Measurements from ENCODE around the gene XRCC4.
A peak's percentile ranks its signal among the peaks of the same experiment; 100 is the strongest.
"Not testable (repeated sequence)": the region's sequence is repeated elsewhere in the genome, so short reads cannot be mapped to it uniquely, and the experiment has no call there.

Gene XRCC4

DNA sequence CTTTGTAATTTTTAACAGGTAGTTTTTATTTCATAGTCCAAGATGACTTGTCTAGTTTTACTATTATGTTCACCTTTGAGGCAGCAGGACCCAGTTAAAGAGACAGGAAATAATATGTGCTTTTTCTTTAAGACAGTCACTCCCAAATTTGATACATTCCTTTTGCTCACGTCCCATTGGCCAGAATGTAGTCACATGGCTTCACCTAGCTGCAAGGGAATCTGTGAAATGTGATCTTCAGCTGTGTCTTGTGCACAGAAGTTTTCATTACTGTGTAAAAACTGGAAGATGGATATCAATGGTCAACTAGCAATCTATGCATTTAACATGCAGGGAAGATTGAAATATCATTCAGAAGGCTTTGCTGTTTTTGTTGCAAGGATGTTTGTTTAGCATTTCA, 41.1 kb downstream of the XRCC4 start:
- DNase-seq (ENCODE audit: low spot score), result no peak

DNA sequence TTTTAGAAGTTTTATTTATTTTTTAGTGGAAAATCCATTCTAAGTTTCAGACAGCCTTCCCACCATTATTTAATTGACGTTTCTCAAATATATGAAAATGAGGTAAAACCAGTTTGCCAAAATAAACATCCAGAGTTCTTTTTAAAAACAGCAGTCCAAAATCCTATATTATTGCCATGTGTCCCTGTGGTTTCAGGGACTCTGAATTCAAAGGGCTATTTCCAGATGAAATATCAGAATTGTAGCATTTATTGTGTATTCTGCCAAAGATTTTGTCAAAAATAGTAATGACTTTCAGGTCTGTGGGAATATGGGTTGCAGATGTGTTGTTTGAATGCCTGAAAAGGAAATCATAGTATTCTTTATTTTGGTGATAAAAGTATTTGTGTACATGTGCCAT, 41.6 kb downstream of the XRCC4 start:
- DNase-seq (ENCODE audit: low spot score), result no peak

DNA sequence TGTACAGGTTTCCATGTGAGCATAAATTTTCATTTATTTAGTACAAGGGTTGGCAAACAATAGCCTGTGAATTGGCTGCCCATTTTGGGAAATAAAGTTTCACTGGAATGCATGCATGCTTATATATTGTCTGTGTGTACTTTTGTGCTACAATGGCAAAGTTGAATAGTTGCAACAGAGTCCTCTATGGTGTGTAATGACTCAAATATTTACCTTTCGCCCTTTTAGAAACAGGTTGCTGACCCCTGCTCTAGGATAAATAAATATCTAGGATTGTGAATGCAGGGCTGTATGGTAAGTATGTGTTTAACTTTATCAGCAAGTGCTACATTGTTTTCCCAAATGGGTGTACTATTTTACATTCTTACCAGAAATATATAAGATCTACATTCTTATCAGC, 47.2 kb downstream of the XRCC4 start:
- peak; percentile 56 for DNase-seq (ENCODE audit: low spot score)

DNA sequence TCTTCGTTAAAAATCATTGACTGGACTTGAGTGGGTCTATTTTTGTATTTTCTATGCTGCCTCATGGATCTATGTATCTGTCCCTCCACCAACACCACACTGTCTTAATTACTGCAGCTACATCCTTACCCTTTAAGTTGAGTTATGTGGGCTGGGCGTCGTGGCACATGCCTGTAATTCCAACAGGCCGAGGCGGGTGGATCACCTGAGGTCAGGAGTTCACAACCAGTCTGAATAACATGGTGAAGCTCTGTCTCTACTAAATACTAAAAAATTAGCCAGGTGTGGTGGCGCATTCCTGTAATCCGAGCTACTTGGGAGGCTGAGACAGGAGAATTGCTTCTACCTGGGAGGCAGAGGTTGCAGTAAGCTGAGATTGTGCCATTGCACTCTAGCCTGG, 48.2 kb downstream of the XRCC4 start:
- DNase-seq (ENCODE audit: low spot score), result no peak

DNA sequence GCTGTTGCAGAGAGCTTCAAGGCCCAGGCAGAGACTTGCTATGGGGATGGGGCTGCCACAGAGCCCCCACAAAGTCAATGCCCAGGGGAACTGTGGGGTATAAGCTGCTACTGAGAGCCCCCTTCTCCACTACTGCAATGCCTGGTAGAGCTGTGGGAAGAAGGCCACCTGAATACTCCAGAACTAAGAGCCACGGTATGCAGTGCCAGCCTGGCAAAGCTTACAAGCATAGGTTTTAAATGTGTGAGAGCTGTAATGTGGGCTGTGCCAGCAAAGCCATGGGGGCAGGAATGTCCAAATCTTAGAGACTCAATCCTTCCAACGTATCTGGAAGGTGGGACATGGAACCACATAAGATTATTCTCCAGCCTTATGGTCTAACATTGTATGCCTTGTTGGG, 49.2 kb downstream of the XRCC4 start:
- DNase-seq (ENCODE audit: low spot score), result no peak

DNA sequence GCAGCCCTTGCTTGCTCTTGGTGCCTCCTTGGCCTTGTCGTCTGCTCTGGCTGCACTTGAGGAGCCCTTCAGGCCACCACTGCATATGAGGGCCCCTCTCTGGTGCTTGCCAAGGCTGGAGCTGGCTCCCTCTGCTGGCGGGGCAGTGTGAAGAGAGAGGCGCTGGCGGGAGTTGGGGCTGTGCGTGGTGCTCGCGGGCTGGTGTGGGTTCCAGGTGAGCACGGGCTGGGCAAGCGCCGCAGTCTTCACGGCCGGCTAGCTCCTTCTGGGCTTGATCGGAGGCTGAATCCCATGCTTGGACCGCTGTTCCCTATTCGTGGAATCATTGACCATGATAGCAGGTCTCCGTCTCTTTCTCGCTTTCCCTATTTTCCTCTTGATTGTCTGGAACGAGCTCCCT, 56.5 kb downstream of the XRCC4 start:
- no peak for DNase-seq (ENCODE audit: low spot score)

DNA sequence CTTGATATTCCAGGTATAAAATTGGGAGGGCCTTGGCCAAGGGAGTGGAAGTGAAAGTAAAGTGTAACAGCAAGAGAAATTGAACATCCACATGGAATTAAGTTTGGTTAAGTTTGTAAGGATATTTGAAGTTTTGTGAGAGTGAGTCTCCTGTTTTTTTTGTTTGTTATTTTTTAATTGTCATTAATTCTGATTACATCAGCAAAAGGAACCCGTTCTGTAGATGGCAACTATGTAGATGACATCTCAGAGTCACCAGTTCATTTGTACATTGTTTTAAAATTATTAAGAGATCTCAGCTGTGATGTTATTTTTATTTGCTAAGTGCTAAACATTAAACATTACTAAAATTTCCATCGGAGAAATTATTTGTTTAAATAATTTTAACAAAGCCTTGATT, 65.2 kb downstream of the XRCC4 start:
- DNase-seq (ENCODE audit: low spot score), result no peak

DNA sequence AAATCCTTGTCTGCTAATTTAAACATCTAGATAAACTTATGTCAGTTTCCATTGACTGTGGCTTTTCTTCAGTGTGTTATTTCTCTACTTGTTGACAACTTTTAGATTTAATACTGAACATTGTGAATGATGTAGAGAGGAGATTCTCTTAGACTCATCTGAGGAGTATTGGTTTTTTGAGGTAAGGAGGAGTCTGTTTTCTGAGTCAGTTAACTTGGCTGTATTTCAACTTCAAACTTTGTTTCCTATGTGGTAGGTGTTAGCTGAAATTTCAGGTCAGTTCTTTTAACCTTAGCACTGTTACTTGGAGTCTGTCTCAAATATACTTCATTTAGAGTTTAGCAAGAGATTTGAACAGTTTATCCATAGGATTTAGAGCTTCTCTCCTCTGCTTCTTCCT, 67.9 kb downstream of the XRCC4 start:
- no peak for DNase-seq (ENCODE audit: low spot score)

DNA sequence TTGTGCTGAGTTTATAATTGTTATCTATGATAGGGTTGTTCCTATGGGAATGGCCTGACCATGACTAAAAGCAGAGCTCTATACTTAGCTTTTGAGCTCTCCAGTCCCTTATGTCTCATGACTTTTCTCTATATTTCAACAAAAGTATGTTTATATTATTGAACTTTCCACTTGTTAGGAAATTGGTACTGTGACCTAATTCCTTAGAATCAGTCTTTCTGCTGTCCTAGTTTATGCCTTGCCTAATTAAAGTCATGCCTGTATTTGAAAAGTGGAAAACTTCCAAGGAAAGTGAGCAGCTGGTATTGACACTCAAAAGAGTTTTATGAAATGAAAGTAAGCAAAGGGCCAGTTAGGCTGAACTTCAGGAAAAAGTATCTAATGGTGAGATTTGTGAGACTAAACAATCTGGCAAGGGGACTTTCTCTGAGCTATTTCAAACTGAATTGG, 68.6 kb downstream of the XRCC4 start:
- no peak for DNase-seq (ENCODE audit: low spot score)

DNA sequence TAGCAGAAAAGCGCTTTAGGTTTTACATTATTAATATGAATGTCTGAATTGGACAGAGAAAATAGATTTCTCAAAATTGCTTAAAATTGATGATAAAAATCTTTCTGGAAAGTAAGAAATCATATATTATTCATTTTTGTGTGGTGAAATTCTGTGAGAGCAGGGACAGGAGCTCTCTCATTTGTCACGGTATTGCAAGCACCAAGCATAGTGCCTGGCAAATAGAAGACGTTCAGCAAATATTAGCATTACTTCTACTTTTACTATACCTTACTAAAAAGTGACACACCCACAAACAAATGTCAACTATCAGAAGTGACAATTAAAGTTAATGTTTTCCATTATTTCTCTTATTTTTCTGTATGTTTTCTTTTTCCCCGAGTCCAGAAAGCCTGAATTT, 69.1 kb downstream of the XRCC4 start:
- no peak for DNase-seq (ENCODE audit: low spot score)

DNA sequence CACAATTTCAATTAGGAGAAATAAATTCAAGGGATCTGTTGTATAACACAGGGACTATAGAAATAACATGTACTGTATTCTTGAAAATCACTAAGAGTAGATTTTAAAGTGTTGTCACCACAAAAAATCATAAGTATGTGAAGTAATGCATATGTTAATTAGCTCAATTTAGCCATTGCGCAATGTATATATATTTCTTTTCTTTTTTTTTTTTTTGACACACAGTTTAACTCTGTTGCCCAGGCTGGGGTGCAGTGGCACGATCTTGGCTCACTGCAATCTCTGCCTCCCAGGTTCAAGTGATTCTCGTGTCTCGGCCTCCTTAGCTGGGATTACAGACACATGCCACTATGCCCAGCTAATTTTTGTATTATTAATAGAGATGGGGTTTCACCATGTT, 70.2 kb downstream of the XRCC4 start:
- DNase-seq (ENCODE audit: low spot score), result no peak

DNA sequence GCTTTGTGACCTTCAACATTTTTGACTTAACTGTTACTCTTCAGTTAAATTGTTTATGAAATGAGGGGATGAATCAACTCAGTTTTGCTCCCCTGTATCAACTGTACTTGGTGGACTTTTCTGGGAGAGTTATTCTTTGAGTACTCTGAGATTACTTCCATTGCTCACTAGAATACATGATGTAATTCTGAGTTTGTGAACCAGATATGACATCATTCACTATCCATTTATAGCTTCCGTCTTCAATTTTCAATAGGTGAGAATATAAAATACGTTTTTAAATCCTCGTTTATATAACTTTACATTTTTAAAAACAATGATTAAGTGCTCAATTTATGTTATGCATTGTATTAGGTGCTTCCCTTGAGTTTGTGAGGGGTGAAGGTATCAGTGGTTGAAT, 71.0 kb downstream of the XRCC4 start:
- no peak for DNase-seq (ENCODE audit: low spot score)

DNA sequence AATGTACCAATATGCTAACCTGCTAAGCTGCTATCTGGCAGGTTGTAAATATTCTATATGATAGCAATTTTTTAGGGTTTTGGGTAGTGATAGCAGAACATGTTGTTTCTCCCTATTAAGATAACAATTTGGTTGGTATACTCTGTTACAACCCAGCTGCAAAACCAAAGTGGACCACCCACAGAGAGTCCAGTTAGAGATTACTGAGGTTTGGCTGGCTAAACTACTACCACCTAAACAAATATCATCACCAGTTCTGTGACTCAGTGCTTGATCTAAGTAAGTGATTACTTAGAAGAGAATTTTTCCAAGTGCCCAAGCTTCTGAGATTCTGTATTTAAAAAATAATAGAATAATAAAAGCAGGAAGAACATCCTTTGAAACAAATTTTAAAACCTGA, 72.3 kb downstream of the XRCC4 start:
- DNase-seq (ENCODE audit: low spot score), result no peak

DNA sequence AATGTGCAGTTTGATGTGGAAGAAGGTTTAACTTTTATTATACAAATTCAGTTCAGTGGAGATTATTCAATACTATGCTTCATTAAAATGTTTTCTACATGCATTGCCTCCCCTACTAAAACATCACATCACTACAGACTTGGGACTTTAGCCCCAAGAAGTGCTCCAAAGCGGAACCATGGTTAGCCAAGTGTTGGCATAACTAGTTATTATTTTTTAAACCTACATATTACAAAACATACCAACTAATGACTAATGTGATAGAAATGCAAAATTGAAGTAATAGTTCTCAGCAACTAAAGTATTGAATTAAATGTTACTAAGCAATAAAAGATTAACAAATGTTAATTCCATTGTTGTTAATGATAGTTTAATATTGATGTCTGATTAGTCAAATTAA, 74.5 kb downstream of the XRCC4 start:
- no peak for DNase-seq (ENCODE audit: low spot score)

DNA sequence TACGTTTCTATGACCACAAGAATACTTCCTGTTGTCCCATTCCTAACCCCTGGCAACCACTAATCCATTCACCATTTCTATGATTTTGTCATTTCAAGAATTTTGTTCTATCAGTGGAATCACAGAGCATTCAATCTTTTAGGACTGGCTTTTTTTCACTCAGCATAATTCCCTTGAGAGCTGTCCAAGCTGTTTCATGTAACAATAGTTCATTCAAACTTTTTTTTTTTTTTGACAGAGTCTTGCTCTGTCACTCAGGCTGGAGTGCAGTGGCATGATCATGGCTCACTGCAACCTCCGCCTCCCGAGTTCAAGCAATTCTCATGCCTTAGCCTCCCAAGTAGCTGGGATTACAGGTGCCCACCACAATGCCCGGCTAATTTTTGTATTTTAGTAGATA, 75.6 kb downstream of the XRCC4 start:
- not testable (repeated sequence) for DNase-seq (ENCODE audit: low spot score)

DNA sequence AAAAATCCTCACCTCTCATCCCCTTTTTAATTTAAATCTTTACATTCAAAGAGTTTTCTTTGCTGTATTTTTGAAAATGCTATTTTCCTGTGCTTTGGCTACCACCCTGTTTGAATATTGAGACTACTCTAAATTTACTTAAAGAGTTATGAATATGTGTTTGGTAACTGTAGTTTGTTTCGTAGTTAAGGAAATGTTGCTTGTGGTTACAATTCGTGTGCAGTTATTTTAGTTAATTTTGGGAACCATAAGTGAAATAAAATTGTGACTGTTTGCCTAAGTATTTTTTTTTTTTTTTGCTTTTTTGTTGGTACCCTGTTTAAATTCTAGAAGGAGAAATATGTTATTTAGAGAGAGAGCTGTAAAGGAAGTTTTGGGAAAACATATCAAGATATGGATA, 78.7 kb downstream of the XRCC4 start:
- no peak for DNase-seq (ENCODE audit: low spot score)

DNA sequence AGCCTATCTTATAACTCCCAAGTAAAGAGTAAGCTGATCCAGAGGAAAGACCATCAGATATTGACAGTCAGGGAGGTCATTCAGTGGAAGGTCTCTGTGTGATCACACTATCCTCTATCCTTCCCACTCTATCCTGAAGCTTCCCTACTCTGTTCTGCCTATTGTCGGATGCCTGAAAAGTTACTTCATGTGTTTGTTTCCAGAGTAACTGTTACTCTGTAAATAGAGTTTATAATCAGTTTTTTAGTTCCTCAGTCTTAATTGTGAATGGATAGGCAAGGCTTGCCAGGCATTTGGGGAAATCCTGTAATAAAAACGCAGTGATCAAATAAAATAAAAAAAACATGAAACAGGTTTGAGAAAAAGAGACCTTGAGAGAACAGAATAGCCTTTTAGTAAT, 79.8 kb downstream of the XRCC4 start:
- no peak for DNase-seq (ENCODE audit: low spot score)

DNA sequence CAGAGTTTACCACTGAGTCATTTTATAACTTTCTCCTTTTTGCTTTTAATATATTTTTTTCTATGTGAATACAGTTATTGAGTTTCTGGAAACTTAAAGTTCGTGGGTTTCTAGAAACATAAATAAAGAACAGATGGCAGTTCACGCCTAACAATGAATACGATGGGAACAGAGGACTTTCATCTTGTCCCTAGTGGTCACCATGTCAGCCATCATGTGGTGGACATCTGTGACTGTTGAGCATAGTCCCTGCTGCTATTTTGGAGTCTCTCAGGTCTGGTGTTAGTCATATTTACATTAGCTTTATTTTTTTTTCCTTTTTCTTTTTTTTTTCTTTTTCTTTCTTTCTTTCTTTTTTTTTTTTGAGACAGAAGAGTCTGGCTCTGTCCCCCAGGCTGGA, 85.3 kb downstream of the XRCC4 start:
- DNase-seq (ENCODE audit: low spot score), result no peak

DNA sequence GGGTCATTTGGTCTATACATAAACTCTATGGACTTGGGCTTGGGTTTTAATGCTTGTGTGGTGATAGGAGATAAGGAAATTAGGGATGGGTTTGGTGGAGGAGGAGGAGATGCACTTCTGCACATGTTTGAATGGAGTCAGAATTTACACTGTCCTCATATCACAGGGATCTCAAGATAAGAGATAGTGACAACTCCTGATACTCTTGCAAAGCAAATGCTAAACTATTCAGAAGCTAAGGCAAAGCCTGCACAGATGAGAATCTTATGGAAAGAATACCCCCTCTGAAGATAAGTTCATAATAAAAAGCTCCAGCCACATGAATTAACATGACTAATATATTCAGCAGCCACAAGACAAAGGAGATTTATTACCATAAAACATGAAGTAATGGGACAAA, 90.2 kb downstream of the XRCC4 start:
- DNase-seq (ENCODE audit: low spot score), result no peak

DNA sequence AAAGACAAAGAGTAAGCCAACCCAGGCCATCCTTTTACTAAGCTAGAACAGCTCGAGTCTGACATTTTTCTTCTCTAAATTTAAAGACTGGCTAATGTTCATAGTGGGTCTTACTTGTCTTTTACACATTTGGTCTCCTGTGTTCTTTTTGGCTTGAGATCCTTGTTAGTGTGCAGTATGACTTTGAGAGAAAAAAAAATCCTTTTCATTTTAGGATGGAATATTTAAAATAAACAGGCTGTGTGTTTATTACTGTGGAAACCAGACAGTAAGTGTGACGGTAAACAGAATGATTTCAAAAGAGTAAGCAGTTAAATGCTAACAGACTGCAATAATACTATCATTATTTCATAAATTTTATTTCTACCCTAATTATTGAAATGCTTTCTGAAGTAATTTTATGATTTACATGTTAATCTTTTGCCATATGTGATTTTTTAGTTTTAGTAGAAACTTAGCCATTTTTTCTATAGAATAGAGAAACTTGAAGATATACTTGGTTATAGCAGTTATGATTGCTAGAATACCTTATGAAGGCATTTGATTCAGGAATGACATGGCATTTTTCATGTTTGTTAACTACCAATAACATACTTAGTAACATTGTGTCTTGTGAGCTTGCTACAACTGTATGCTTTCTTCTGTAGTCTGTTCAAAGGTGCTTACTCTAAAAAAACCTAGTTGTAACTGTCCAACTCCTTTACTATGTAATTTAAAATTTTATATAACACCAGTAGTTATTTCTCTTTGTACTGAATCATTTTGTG, 92.4 kb downstream of the XRCC4 start:
- no peak for DNase-seq (ENCODE audit: low spot score)

DNA sequence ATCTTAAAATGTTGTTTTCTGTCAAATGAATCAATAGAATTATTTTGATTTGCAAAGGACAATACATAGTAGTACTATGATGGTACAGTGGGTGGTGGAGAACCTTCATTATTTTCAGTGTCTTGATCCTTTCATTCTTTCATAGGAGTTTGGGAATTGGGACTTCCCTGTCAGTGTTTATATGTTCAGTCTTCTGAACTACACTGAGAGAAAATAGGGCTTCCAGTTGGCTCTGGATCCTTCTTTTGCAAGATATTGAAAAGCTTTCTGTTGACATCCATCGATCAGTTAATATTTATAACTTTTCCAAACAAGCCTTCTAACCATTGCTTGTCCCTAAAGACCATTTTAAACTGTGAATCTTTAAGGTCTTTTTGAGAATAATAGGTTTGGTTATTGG, 94.7 kb downstream of the XRCC4 start:
- DNase-seq (ENCODE audit: low spot score), result no peak

DNA sequence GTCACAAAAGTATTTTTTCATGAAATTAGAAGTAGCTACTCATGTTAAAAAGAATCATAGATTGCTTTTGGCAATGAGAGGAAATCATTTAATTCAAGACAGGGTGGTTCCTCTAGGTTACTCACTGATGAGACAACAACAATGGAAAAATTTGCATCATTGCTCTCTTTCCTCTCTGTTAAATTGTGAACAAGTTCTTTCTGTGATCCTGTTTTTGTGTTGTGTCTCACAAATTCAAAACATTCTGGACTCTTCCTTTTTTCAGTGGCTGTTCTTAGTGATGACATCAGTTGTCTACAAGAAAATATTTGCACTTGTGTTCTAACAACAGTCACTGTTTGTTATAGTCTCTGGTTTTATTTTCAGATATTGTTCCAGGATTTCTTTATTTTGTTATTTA, 95.3 kb downstream of the XRCC4 start:
- DNase-seq (ENCODE audit: low spot score), result no peak

DNA sequence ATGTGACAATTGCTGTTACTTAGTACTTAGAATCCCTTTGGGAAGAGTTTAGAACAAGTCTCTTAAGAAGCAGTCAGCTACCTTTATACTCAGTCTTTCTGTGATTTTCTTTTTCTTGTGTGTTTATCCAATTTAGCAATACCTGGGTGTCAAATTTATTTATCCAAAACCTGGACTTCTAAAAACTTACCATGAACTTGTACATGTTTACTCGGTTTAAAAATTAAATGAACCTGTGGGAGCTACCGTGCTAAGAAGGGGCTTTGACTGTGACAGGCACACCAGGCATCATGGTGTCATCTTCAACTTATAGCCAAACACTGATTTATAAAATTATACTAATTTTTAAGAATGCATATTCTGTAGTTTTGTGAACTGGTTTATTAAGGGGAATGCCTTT, 96.5 kb downstream of the XRCC4 start:
- DNase-seq (ENCODE audit: low spot score), result no peak

DNA sequence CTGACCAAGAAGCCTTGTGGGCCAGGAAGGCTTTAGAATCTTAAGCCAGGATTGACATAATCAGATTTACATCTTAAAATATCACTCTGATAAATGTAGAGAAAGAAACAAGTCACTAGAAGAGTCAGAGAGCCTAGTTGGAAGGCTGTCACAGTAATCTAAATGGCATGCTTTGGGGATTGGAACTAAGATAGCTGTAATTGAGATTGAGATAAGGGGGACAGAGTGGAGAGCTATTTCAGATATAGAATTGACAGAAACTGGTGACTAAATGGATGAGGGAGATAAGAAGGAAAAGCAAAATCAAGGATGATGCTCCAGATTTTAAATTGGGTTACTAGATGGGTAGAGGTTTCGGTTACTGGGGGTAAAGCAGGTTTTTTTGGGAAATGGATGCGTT, 100.5 kb downstream of the XRCC4 start:
- no peak for DNase-seq (ENCODE audit: low spot score)

DNA sequence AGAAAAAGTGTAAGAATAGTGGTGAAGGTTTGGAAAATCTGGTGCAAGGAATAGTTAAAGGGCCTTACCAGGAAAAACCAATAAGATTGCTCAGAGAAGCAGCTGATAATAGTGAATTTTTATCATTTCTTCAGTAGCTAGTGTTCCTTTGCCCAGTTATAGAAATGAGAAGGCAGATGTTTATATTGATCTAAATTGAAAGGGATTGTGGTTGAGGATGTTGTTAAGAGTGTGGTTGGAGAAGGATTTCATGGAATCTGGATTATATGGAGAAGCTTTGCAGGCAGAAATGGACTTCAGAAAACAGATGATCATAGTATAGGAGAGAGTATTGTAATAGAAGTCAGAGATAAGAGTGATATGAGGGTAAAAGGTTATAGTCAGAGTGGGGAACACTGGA, 102.6 kb downstream of the XRCC4 start:
- no peak for DNase-seq (ENCODE audit: low spot score)

Data from HuH-7 (cell line).